ENCODE results near the gene TMEM185B.

- no peak for TF ChIP-seq CTCF (IDR thresholded peaks at IDR 0.05)
- no peak for TF ChIP-seq ZFX (IDR thresholded peaks at IDR 0.05; ENCODE audit: borderline replicate concordance)
Measured at GRCh38 chr2:120267348-120267747, 44.1 kb upstream of the TMEM185B start.

All from 22Rv1 (cell line).